SU-DHL-6 (cell line): ENCODE measurements around the gene BTN3A1.

Experiments
- H2AFZ ChIP-seq: fragments of 200-600 bp; sonication (generic); 2 replicates; pipeline ENCODE4 v1.6.1; 2014; ENCODE audit warnings: low read depth, mild to moderate bottlenecking, moderate library complexity, mixed read lengths, antibody characterized with exemption, low read length; ENCODE audit not compliant: severe bottlenecking
- H3F3A ChIP-seq: fragments of 200-600 bp; shearing (Covaris generic); 2 replicates; pipeline ENCODE4 v1.6.0; 2016; ENCODE audit warnings: antibody characterized with exemption, mild to moderate bottlenecking; ENCODE audit not compliant: insufficient read depth
- H3K27ac ChIP-seq: fragments of 200-600 bp; sonication (generic); 2 replicates; pipeline ENCODE4 v1.5.1; 2016; ENCODE audit warnings: low read depth, mild to moderate bottlenecking, low read length, moderate library complexity, mixed read lengths
- H3K27me3 ChIP-seq: fragments of 200-600 bp; sonication (generic), shearing (Covaris generic); 2 replicates; pipeline ENCODE4 v1.6.0; 2014; ENCODE audit warnings: mild to moderate bottlenecking, low read length
- H3K36me3 ChIP-seq: fragments of 200-600 bp; sonication (generic); 2 replicates; pipeline ENCODE4 v1.6.1; 2014; ENCODE audit warnings: mild to moderate bottlenecking, low read length, mixed read lengths
- H3K4me2 ChIP-seq: fragments of 300-600, 200-600 bp; shearing (Covaris generic), sonication (generic); 2 replicates; pipeline ENCODE4 v1.6.0; 2014; ENCODE audit warnings: low read length, low read depth, mild to moderate bottlenecking; ENCODE audit not compliant: poor library complexity, severe bottlenecking
- H3K4me3 ChIP-seq: fragments of 200-600 bp; sonication (generic); 2 replicates; pipeline ENCODE4 v1.5.1; 2014; ENCODE audit warnings: antibody characterized with exemption, low read length, mild to moderate bottlenecking, mixed read lengths; ENCODE audit not compliant: insufficient read depth, poor library complexity, severe bottlenecking
- H3K79me2 ChIP-seq: fragments of 200-600 bp; sonication (generic); 2 replicates; pipeline ENCODE4 v1.6.1; 2014; ENCODE audit warnings: mild to moderate bottlenecking, low read length, moderate library complexity; ENCODE audit not compliant: insufficient read depth
- H3K9ac ChIP-seq: fragments of 200-600 bp; sonication (generic); 2 replicates; pipeline ENCODE4 v1.7.0; 2014; ENCODE audit warnings: mild to moderate bottlenecking, low read length
- H3K9me2 ChIP-seq: fragments of 200-600 bp; sonication (generic); replicated peaks from 2 replicates; pipeline ENCODE4 v1.6.1; 2014; ENCODE audit warnings: low read length; ENCODE audit not compliant: insufficient read depth
- H3K9me3 ChIP-seq: fragments of 200-600 bp; sonication (generic); 2 replicates; pipeline ENCODE4 v1.6.1; 2014; ENCODE audit warnings: low read length, mixed read lengths; ENCODE audit not compliant: insufficient read depth
- H4K20me1 ChIP-seq: fragments of 200-600 bp; sonication (generic); 2 replicates; pipeline ENCODE4 v1.6.1; 2014; ENCODE audit warnings: low read depth, mild to moderate bottlenecking, antibody characterized with exemption, low read length, moderate library complexity, mixed read lengths
- CTCF ChIP-seq: fragments of 200-600 bp; sonication (generic); IDR thresholded peaks from one replicate; pipeline ENCODE4 v1.5.1; 2017; ENCODE audit warnings: antibody characterized with exemption, mild to moderate bottlenecking, low read length, moderate library complexity; ENCODE audit not compliant: insufficient read depth, poor library complexity, severe bottlenecking
- EZH2phosphoT487 ChIP-seq: fragments of 200-600 bp; sonication (generic), shearing (Covaris generic); conservative IDR thresholded peaks from 2 replicates; pipeline ENCODE4 v1.6.1; 2018; ENCODE audit warnings: mild to moderate bottlenecking, antibody characterized with exemption, low read length, moderate library complexity, mixed read lengths

BTN3A1 gene

GRCh38 chr6:26455357-26455970 is 53.4 kb downstream of the BTN3A1 start:
- Histone ChIP-seq H3K4me3 (no peak overlapping the region), H3K27me3 (no peaks in the 10 kb centered on the region), H3K36me3 (peaks cover 6% of the 10 kb centered on the region; the same call in 1 of the 2 replicates), H4K20me1 (no peaks in the 10 kb centered on the region), H3K9me3 (no peaks in the 10 kb centered on the region), H3K27ac (no peak overlapping the region), H3K79me2 (peaks cover 26% of the 10 kb centered on the region), H2AFZ (no peak overlapping the region), H3F3A (no peaks in the 10 kb centered on the region), H3K4me2 (no peak overlapping the region), H3K9me2 (no peaks in the 10 kb centered on the region), H3K9ac (no peak overlapping the region)
- TF ChIP-seq CTCF = no peak
- no peak for TF ChIP-seq EZH2phosphoT487

GRCh38 chr6:26457264-26457805 is 55.3 kb downstream of the BTN3A1 start:
- H3K27me3 ChIP-seq = no peaks in the 10 kb centered on the region
- H3K4me2 ChIP-seq = peak overlapping the region; percentile 58
- peak overlapping the region; percentile 85 for H3K9ac ChIP-seq
- H3K4me3 ChIP-seq = peak overlapping the region; percentile 87
- no peaks in the 10 kb centered on the region for H3F3A ChIP-seq
- H2AFZ ChIP-seq = peak overlapping the region; percentile 87
- no peaks in the 10 kb centered on the region for H3K9me2 ChIP-seq
- no peak overlapping the region for H3K27ac ChIP-seq
- peaks cover 14% of the 10 kb centered on the region; the same call in 1 of the 2 replicates for H3K36me3 ChIP-seq
- TF ChIP-seq CTCF = no peak
- TF ChIP-seq EZH2phosphoT487 = no peak
- H3K9me3 ChIP-seq = no peaks in the 10 kb centered on the region
- peaks cover 35% of the 10 kb centered on the region for H3K79me2 ChIP-seq
- no peaks in the 10 kb centered on the region for H4K20me1 ChIP-seq

- Histone ChIP-seq H3K4me3 (peak within 1 kb of the TSS; percentile 87), H3K27me3 (no peaks in the 10 kb centered on the region), H4K20me1 (no peaks in the 10 kb centered on the region), H3K79me2 (peaks cover 38% of the 10 kb centered on the region), H3K36me3 (peaks cover 21% of the 10 kb centered on the region; the same call in 1 of the 2 replicates), H3K9me3 (no peaks in the 10 kb centered on the region), H3K9ac (peak within 1 kb of the TSS; percentile 85), H3K9me2 (no peaks in the 10 kb centered on the region), H3F3A (no peaks in the 10 kb centered on the region), H3K27ac (peak within 1 kb of the TSS; percentile 65), H2AFZ (peak within 1 kb of the TSS; percentile 87), H3K4me2 (peak within 1 kb of the TSS; percentile 58)
- no peak for TF ChIP-seq EZH2phosphoT487
- TF ChIP-seq CTCF = peak; percentile 18
Measured at GRCh38 chr6:26457806-26458688, 56.0 kb downstream of the BTN3A1 start, which contains the start of gene BTN2A1. BTN2A1 (plus strand) TSS chr6:26457955; CDS start chr6:26458637, 682 bp downstream.
